BLaER1 treated with 17β-estradiol and CSF1 and Interleukin-3, amounts not matched to agents 10 nM and 100 nM (cell line): ENCODE data around the gene NTRK3.
"Not testable (repeated sequence)": the region's sequence is repeated elsewhere in the genome, so short reads cannot be mapped to it uniquely, and the experiment has no call there.

Experiments used
- H3K27ac ChIP-seq, 11 experiments: shearing (Covaris generic); formaldehyde crosslinking; 2 replicates each; pipeline ENCODE4 v1.8.1; 2022
- H3K27me3 ChIP-seq, 11 experiments: shearing (Covaris generic); formaldehyde crosslinking; 2 replicates each; pipeline ENCODE4 v1.8.1; 2022
- H3K36me3 ChIP-seq, 11 experiments: shearing (Covaris generic); formaldehyde crosslinking; 2 replicates each; pipeline ENCODE4 v1.8.1; 2022
- H3K4me1 ChIP-seq, 10 experiments: shearing (Covaris generic); formaldehyde crosslinking; 2 replicates each; pipeline ENCODE4 v1.8.1; 2022
- H3K4me2 ChIP-seq, 11 experiments: shearing (Covaris generic); formaldehyde crosslinking; 2 replicates each; pipeline ENCODE4 v1.8.1; 2022
- H3K4me3 ChIP-seq, 10 experiments: shearing (Covaris generic); formaldehyde crosslinking; 2 replicates each; pipeline ENCODE4 v1.8.1; 2022
- H3K9ac ChIP-seq, 11 experiments: shearing (Covaris generic); formaldehyde crosslinking; 2 replicates each; pipeline ENCODE4 v1.8.1; 2022
- H3K9me3 ChIP-seq, 11 experiments: shearing (Covaris generic); formaldehyde crosslinking; replicated peaks in 1 of 11; 2 replicates each; pipeline ENCODE4 v1.8.1; 2022
- H4K20me1 ChIP-seq, 11 experiments: shearing (Covaris generic); formaldehyde crosslinking; 2 replicates each; pipeline ENCODE4 v1.8.1; 2022
- Cebpa-rat ChIP-seq, 11 experiments: shearing (Covaris generic); IDR thresholded peaks; 2 replicates each; pipeline ENCODE4 v1.8.1; 2022

Gene NTRK3

DNA sequence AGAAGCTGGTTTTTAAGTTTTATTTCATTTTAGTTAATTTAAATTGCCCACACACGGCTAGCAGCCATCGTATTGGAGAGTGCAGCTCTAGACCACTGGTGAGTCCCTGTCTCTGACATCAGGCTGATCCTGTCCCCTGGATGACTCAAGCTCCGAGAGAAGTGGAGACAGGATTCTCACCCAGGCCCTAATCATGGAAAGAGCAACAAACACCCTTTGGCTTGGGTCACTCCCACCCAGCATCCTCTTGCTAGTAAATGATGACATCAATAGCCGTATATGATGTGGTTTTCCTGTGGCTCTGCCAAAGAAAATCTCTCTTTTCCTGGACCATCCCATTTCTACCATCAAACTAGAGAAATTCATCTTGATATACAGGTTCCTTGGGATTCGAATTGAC lies 182.2 kb downstream of the NTRK3 start:
- Histone ChIP-seq H3K27me3 (no peaks in the 10 kb centered on the region), H3K4me3 (no peak overlapping the region), H3K4me1 (peaks cover 0 to 11% (median 9%) of the 10 kb centered on the region in 10 experiments; a peak in 10 of 20 replicates), H3K9me3 (no peaks in the 10 kb centered on the region), H4K20me1 (no peaks in the 10 kb centered on the region), H3K36me3 (no peaks in the 10 kb centered on the region), H3K9ac (no peak overlapping the region), H3K4me2 (no peak overlapping the region), H3K27ac (no peak overlapping the region)
- no peak for TF ChIP-seq Cebpa-rat (IDR thresholded peaks at IDR 0.05)

DNA sequence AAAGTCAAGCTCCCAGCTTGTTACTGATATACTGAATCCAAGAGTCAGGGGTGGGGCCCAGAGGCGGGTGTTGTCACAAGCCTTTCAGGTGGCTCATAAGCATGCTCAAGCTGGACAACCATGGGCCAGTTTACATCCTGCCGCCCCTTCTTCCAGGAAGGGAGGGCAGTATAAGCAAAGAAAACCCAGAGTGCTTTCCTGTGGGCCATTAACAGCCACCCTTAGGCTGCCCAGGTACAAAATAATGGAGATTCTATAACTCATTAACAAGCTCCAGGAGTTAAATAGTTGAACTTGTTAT lies 183.2 kb downstream of the NTRK3 start:
- Histone ChIP-seq H3K36me3 (no peaks in the 10 kb centered on the region), H3K4me2 (no peak overlapping the region), H3K4me1 (peaks cover 0 to 13% (median 9%) of the 10 kb centered on the region in 10 experiments; a peak in 10 of 20 replicates), H3K9me3 (no peaks in the 10 kb centered on the region), H3K27me3 (no peaks in the 10 kb centered on the region), H3K4me3 (no peak overlapping the region), H3K27ac (no peak overlapping the region), H3K9ac (no peak overlapping the region), H4K20me1 (no peaks in the 10 kb centered on the region)
- TF ChIP-seq Cebpa-rat (IDR thresholded peaks at IDR 0.05), result no peak

DNA sequence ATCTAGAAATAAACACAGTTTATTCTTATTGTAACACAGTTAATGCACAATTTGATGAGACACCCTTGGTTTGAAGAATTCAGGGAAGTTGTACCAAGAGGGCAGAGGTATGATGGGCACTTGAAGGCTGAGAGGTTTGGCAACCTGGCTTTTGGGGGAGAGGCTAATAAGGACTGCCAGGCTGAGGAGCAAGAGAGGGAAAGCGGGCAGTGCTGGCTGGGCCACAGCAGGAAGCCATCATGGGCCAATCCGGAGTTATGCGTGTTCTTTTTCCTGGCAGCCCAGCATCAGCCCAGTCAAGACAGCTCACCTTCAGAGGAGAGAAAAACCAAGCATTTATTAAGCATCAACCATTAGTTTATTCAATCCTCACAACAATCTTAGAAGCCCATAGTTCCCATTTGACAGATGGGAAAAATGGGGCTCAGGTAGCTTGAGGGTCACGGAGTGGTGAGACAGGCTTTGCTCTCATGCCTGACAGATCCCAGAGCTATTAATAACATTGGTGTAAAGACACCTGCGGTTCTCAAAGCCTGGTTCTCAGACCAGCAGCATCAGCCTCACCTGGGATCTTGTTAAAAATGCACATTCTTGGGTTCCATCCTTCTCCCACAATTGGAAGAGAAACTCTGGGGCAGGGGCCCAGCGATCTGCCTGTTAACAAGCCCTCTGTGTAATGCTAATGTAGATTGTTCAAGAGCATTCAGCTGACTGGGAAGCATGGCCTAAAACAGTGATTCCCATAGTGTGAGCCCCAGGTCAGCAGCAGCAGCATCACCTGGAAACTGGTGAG lies 183.7 kb downstream of the NTRK3 start:
- Histone ChIP-seq H3K9ac (no peak overlapping the region), H3K4me3 (no peak overlapping the region), H3K36me3 (no peaks in the 10 kb centered on the region), H3K4me1 (peaks cover 0 to 18% (median 11%) of the 10 kb centered on the region in 10 experiments; a peak in 11 of 20 replicates), H3K9me3 (no peaks in the 10 kb centered on the region), H3K27me3 (no peaks in the 10 kb centered on the region), H3K4me2 (no peak overlapping the region), H3K27ac (no peak overlapping the region), H4K20me1 (no peaks in the 10 kb centered on the region)
- TF ChIP-seq Cebpa-rat (IDR thresholded peaks at IDR 0.05), result no peak

DNA sequence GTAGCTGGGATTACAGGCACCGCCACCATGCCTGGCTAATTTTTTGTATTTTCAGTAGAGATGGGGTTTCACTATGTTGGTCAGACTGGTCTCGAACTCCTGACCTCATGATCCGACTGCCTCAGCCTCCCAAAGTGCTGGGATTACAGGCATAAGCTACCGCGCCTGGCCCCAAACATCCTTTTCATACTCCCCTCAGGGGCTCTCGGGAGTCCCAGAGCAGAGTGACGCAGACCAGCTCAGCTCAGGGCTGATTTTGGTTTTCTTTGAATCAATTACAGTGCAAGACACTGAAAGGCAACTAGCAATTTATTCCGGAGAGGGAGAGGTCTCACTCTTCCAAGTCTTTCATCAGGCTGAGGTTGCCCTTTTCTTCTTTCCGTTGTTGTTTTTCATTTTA lies 184.4 kb downstream of the NTRK3 start:
- not testable (repeated sequence) for H3K36me3 ChIP-seq, H3K9ac ChIP-seq, H3K27ac ChIP-seq, H3K27me3 ChIP-seq, H3K4me2 ChIP-seq, H3K9me3 ChIP-seq, H3K4me3 ChIP-seq, H4K20me1 ChIP-seq
- H3K4me1 ChIP-seq, result peaks cover 0 to 19% (median 11%) of the 10 kb centered on the region in 10 experiments; a peak in 14 of 20 replicates

DNA sequence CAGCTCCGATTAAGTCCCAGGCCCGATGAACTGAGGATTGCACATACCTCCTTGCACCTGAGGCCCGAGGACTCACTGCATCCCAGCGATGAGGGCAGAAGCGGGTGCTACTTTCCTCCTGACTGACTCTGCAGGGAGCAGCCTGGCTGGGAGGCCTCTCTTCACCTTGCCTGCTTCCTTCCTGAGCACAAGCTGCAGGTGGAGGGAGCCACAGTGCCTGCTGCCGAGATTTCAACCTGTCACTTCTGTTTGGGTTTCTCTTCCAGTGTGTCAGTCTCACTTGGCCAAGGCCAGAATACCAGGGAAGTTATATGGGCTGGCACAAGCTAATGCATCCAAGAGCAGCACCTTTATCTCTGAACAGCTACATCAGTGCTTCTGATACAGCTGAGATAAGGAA lies 185.4 kb downstream of the NTRK3 start:
- no peak overlapping the region for H3K4me2 ChIP-seq
- no peak overlapping the region for H3K9ac ChIP-seq
- no peaks in the 10 kb centered on the region for H4K20me1 ChIP-seq
- H3K27ac ChIP-seq, result no peak overlapping the region
- H3K4me3 ChIP-seq, result no peak overlapping the region
- no peak for TF ChIP-seq Cebpa-rat (IDR thresholded peaks at IDR 0.05)
- H3K4me1 ChIP-seq, result peaks cover 0 to 24% (median 16%) of the 10 kb centered on the region in 10 experiments; a peak in 13 of 20 replicates
- no peaks in the 10 kb centered on the region for H3K36me3 ChIP-seq
- no peaks in the 10 kb centered on the region for H3K9me3 ChIP-seq
- H3K27me3 ChIP-seq, result no peaks in the 10 kb centered on the region

DNA sequence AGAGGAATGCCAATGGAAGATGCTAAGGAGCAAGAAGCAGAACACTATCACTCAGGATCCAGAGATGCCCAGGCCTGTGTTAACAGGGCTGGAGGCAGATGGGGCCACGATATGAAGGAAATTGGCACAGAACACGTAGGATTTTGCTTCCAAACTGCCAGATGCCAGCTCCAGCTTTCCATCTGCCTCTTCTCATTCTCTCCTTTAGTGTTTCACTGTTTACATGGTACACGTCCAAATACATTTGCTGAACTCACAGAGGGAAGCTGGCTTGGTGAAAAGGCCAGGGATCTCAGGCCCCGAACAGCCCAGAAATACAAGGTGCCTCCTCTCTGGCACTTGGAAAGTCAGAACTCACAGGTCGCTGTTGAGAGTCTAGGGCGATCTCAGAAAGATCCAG lies 187.0 kb downstream of the NTRK3 start:
- no peak overlapping the region for H3K27ac ChIP-seq
- H4K20me1 ChIP-seq, result no peaks in the 10 kb centered on the region
- H3K4me2 ChIP-seq, result no peak overlapping the region
- H3K27me3 ChIP-seq, result no peaks in the 10 kb centered on the region
- H3K9ac ChIP-seq, result no peak overlapping the region
- peaks cover 0 to 29% (median 16%) of the 10 kb centered on the region in 10 experiments; a peak in 13 of 20 replicates for H3K4me1 ChIP-seq
- H3K9me3 ChIP-seq, result no peaks in the 10 kb centered on the region
- H3K4me3 ChIP-seq, result no peak overlapping the region
- no peak for TF ChIP-seq Cebpa-rat (IDR thresholded peaks at IDR 0.05)
- no peaks in the 10 kb centered on the region for H3K36me3 ChIP-seq

DNA sequence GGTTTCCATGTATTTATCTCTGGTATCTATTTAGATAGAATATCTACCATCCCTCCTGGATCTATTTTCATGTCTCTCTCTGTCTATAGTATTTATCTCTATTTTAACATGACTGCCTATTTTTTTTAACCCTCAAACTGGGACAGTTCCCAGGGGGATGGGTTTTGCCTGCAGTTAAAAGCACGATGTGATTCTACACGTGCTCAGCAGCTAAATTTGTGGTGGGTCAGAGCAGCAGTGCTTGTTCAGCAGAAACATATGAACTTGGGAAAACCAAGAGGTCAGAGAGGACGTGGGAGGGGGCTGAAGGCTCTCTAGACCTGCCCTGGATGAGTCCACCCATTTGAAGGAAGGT lies 189.2 kb downstream of the NTRK3 start:
- Histone ChIP-seq H3K4me3 (no peak overlapping the region), H3K9me3 (no peaks in the 10 kb centered on the region), H3K36me3 (no peaks in the 10 kb centered on the region), H3K27ac (no peak overlapping the region), H3K9ac (no peak overlapping the region), H3K4me1 (peaks cover 0 to 29% (median 16%) of the 10 kb centered on the region in 10 experiments; a peak in 13 of 20 replicates), H3K27me3 (no peaks in the 10 kb centered on the region), H4K20me1 (no peaks in the 10 kb centered on the region), H3K4me2 (peak overlapping the region in 8 of 11 experiments; percentile 28 to 66 (median 47); a peak in 14 of 22 replicates)
- TF ChIP-seq Cebpa-rat (IDR thresholded peaks at IDR 0.05), result no peak

DNA sequence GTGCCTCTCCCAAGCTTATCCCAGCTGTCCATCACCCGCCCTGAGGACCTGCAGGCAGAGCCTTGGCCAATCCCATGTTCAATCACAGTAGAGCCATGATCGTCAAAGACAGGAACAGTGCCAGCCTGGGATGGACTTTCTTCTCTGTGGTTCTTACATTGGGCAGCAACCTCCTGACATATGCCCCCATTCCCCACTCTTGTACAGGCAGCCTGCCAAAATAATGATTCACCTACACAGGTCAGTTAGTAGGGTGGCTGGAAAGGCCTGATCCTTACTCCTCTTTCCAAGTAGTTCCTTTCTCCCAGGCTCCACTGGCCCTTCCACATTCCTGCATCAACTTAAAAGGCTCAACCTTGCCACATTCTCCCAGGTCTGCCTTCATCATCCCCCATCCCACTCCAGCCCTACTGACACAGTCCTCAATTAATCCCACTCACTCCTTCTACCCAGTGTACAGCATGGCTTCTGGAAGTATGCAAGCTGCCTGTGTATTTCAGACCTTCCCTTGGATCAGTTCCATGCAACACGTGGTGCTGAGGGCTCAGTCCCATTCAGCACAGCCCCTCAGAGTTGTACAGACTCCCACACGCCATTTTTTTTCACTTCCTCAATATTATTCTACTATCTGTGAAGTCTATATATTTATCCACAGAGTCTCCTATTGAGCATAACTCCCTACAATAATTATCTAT lies 189.8 kb downstream of the NTRK3 start:
- Histone ChIP-seq H4K20me1 (no peaks in the 10 kb centered on the region), H3K4me1 (peaks cover 0 to 29% (median 16%) of the 10 kb centered on the region in 10 experiments; a peak in 13 of 20 replicates), H3K4me2 (peak overlapping the region in 7 of 11 experiments; percentile 29 to 66 (median 50); a peak in 12 of 22 replicates), H3K9me3 (no peaks in the 10 kb centered on the region), H3K4me3 (no peak overlapping the region), H3K27me3 (no peaks in the 10 kb centered on the region), H3K27ac (no peak overlapping the region), H3K9ac (no peak overlapping the region), H3K36me3 (no peaks in the 10 kb centered on the region)
- TF ChIP-seq Cebpa-rat (IDR thresholded peaks at IDR 0.05), result no peak

DNA sequence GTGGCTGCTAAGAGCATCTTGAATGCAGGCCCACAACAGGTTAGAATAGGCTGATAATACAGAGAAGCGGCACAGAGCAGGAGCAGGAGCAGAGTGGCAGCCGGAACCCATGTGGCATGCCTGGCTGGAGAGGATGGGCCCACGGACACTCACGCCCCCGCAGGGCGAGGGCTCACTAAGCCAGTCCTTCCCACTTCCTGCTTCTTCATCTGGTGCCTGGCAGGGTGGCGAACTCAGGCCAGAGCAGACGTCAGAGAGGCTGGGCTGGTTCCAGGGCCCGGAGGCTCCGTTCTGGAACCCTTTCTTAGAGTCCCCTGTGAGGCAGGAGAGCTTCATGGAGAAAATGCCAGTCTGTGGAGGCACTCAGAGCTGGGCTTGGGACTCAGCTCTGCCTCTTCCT lies 195.1 kb downstream of the NTRK3 start:
- Histone ChIP-seq H4K20me1 (no peaks in the 10 kb centered on the region), H3K4me1 (peaks cover 0 to 9% (median 1%) of the 10 kb centered on the region in 10 experiments; a peak in 9 of 20 replicates), H3K36me3 (no peaks in the 10 kb centered on the region), H3K4me2 (peak overlapping the region in 1 of 11 experiments; percentile 7; a peak in 1 of 22 replicates), H3K27ac (no peak overlapping the region), H3K27me3 (no peaks in the 10 kb centered on the region), H3K9ac (no peak overlapping the region), H3K4me3 (no peak overlapping the region), H3K9me3 (no peaks in the 10 kb centered on the region)
- TF ChIP-seq Cebpa-rat (IDR thresholded peaks at IDR 0.05), result no peak
